HCT116 (cell line): ENCODE results near the gene ELP2.

ENCODE experiments used
- CBX3 ChIP-seq: IDR thresholded peaks from 2 replicates; pipeline ENCODE4 v1.6.1; 2012; ENCODE audit warnings: low read depth
- CTCF ChIP-seq, 3 experiments: fragments of 200-600 bp in 1 of 3; sonication (generic) in 1 of 3; IDR thresholded peaks in 2 of 3; conservative IDR thresholded peaks in 1 of 3; 2 replicates each; pipeline ENCODE4 v1.5.1; 2012 to 2017; ENCODE audit warnings: low read depth in 2 of 3, low read length in 2 of 3, antibody characterized with exemption in 1 of 3, borderline replicate concordance in 1 of 3, control low read depth in 1 of 3, mild to moderate bottlenecking in 1 of 3, mixed read lengths in 1 of 3, mixed run types in 1 of 3, moderate library complexity in 1 of 3; ENCODE audit not compliant: insufficient read depth in 1 of 3
- EGR1 ChIP-seq: IDR thresholded peaks from 2 replicates; pipeline ENCODE4 v1.6.1; 2012; ENCODE audit warnings: low read depth
- ELF1 ChIP-seq: IDR thresholded peaks from 2 replicates; pipeline ENCODE4 v1.6.1; 2012; ENCODE audit warnings: low read depth, borderline replicate concordance
- EZH2 ChIP-seq: fragments of 200-600 bp; sonication (generic); IDR thresholded peaks from 2 replicates; pipeline ENCODE4 v1.6.1; 2017; ENCODE audit warnings: antibody characterized with exemption, mixed run types
- EZH2phosphoT487 ChIP-seq: fragments of 200-600 bp; IDR thresholded peaks from 2 replicates; pipeline ENCODE4 v1.6.1; 2018; ENCODE audit warnings: antibody characterized with exemption, borderline replicate concordance
- POLR2AphosphoS5 ChIP-seq: IDR thresholded peaks from 2 replicates; pipeline ENCODE4 v1.6.1; 2011; ENCODE audit warnings: mild to moderate bottlenecking, low read depth, low read length, moderate library complexity
- REST ChIP-seq: IDR thresholded peaks from 2 replicates; pipeline ENCODE4 v1.6.1; 2012; ENCODE audit warnings: low read depth

DNA sequence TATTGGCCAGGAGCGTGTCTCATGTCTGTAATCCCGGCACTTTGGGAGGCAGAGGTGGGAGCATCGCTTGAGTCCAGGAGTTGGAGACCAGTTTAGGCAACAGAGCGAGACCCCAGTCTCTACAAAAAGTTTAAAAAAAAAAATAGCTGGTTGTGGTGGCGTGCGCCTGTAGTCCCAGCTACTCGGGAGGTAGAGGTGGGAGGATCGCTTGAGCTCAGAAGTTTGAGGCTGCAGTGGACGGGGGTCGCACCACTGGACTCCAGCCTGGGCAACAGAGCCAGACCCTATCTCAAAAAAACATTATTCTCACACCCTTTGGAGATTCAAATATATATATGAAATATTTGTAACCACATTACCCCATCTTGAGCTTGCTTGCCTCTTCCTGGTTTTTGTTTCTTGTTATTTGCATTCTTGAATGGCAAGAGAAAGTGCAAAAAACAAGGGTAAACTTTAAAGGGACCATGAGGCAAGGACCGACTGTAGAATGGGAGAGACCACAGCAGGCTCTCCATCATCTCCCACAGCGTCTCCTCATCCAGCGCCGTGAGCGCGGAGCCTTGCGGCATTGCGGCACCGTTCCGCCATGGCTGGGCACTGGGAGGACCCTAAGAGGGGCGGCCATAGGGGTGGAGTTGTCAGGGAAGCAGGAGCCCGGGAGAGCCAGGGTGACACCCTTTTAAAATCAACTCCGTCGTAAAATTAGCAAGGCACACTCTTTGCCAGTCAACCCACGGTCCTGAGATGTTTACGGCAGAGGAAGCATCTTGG lies 1.4 kb downstream of the ELP2 start:
- no peak for TF ChIP-seq CTCF (IDR thresholded peaks at IDR 0.05 in 2 of 3, conservative IDR thresholded peaks at IDR 0.05 in 1 of 3; ENCODE audit: borderline replicate concordance in 1 of 3, insufficient read depth in 1 of 3, low read depth in 2 of 3, low read length in 2 of 3)
- TF ChIP-seq REST: no peak
- TF ChIP-seq CBX3: no peak
- TF ChIP-seq EZH2: no peak
- TF ChIP-seq EZH2phosphoT487: no peak
- TF ChIP-seq ELF1: no peak
- TF ChIP-seq POLR2AphosphoS5: no peak
- TF ChIP-seq EGR1: no peak
